ENCODE data around the gene CCDC174. TPM values are rescaled to one million over a fixed set of nuclear protein-coding genes. Genes with fewer than 3 reads are reported as not detected.

CCDC174 gene
- 10.3 to 15.9 TPM (median 13.8 TPM) in 5 replicates for total RNA-seq (2022; extraction: Qiagen RNA extraction)

GRCh38 chr3:14651440-14652251 is at the start of gene CCDC174:
Gene CCDC174, plus strand, starts transcription at chr3:14651762. Its CDS starts 75 bp downstream, at chr3:14651837.

GRCh38 chr3:14674841-14675240 is 23.3 kb downstream of the CCDC174 start, which contains the start of gene C3orf20:
Gene C3orf20, plus strand, starts transcription at chr3:14675141. Its CDS starts 7,573 bp downstream, at chr3:14682714.

Other genes with a start within 250 kb of the CCDC174 start
- gene SLC6A6, start 249.2 kb upstream of the CCDC174 start, total RNA-seq (2022; extraction: Qiagen RNA extraction) = 72.1 to 112 TPM (median 84.4 TPM) in 5 replicates
- gene GRIP2, start 111.4 kb upstream of the CCDC174 start, total RNA-seq (2022; extraction: Qiagen RNA extraction) = 1.0 to 1.6 TPM (median 1.2 TPM) in 5 replicates
- 0.08 TPM in 1 of 5 replicates, not detected in the others for gene C3orf20, start 23.4 kb downstream of the CCDC174 start, total RNA-seq (2022; extraction: Qiagen RNA extraction)
- gene FGD5, start 167.2 kb downstream of the CCDC174 start, total RNA-seq (2022; extraction: Qiagen RNA extraction) = 0.01 to 0.05 TPM (median 0.03 TPM) in 3 of 5 replicates, not detected in the others